HG02759 (cell line): Measurements from ENCODE around the gene PAX8.

ENCODE experiments used
- ATAC-seq: cut with Tn5 transposase; IDR thresholded peaks from one replicate; pipeline ENCODE4 v1.9.1; 2021; ENCODE audit warnings: mild to moderate bottlenecking, moderate library complexity; ENCODE audit not compliant: unreplicated experiment

Gene PAX8

GRCh38 chr2:113209011-113209645 lies 69.6 kb downstream of the PAX8 start:
- no peak for ATAC-seq

- no peak for ATAC-seq
These were observed 70.3 kb downstream of the PAX8 start for GRCh38 chr2:113208396-113208795.

- ATAC-seq = no peak
These were observed 71.7 kb downstream of the PAX8 start for GRCh38 chr2:113207021-113207420.

- ATAC-seq = no peak
These were observed 72.5 kb downstream of the PAX8 start for GRCh38 chr2:113206251-113206650.

GRCh38 chr2:113203901-113204519 lies 74.7 kb downstream of the PAX8 start:
- peak; percentile 75 for ATAC-seq

GRCh38 chr2:113203217-113203530 lies 75.5 kb downstream of the PAX8 start:
- ATAC-seq = no peak

GRCh38 chr2:113202305-113203216 lies 76.2 kb downstream of the PAX8 start:
- ATAC-seq = no peak

GRCh38 chr2:113201496-113202304 lies 77.0 kb downstream of the PAX8 start:
- ATAC-seq = no peak

- no peak for ATAC-seq
These were observed 77.8 kb downstream of the PAX8 start for GRCh38 chr2:113200736-113201490.

- no peak for ATAC-seq
These were observed 78.5 kb downstream of the PAX8 start for GRCh38 chr2:113200236-113200635.

- peak; percentile 85 for ATAC-seq
These were observed 79.7 kb downstream of the PAX8 start for GRCh38 chr2:113198790-113199612.

GRCh38 chr2:113198048-113198789 lies 80.5 kb downstream of the PAX8 start:
- no peak for ATAC-seq

GRCh38 chr2:113197347-113198047 lies 81.2 kb downstream of the PAX8 start:
- no peak for ATAC-seq

- no peak for ATAC-seq
These were observed 81.9 kb downstream of the PAX8 start for GRCh38 chr2:113196839-113197238.

- ATAC-seq = no peak
These were observed 82.7 kb downstream of the PAX8 start for GRCh38 chr2:113195923-113196501.

GRCh38 chr2:113192459-113193100 lies 86.1 kb downstream of the PAX8 start:
- ATAC-seq = no peak

GRCh38 chr2:113190871-113191270 lies 87.8 kb downstream of the PAX8 start:
- no peak for ATAC-seq
